Activated T-cell treated with anti-CD3 and anti-CD28 coated beads, Interleukin-2, amount 50 U/mL, for 72 hours (primary cell): ENCODE data around the gene SH3RF3. TPM values are rescaled to one million over a fixed set of nuclear protein-coding genes. Genes with fewer than 3 reads are reported as not detected.

Source experiments
- ATAC-seq, 2 donors: fragments of 150-1000 bp; cut with Tn5 transposase; replicated peaks in 1 of 2; 2 replicates each; pipeline ENCODE4 v1.10.0; 2021; ENCODE audit warnings: moderate library complexity in 2 of 2, mild to moderate bottlenecking in 1 of 2
- DNase-seq, 2 donors: peaks; one replicate each; pipeline ENCODE4 v3.0.0; 2021 to 2022; ENCODE audit warnings: mixed read lengths in 1 of 2
- H3K27ac Mint-ChIP-seq: one replicate; pipeline ENCODE4 v1.8.0; 2022; ENCODE audit warnings: mild to moderate bottlenecking, moderate library complexity, mixed read lengths
- H3K27me3 Mint-ChIP-seq: one replicate; pipeline ENCODE4 v1.8.0; 2022; ENCODE audit warnings: low read depth, mixed read lengths
- H3K36me3 Mint-ChIP-seq, 2 donors: one replicate each; pipeline ENCODE4 v1.8.0; 2022; ENCODE audit warnings: mixed read lengths in 2 of 2, mild to moderate bottlenecking in 1 of 2; ENCODE audit not compliant: insufficient read depth in 2 of 2
- H3K4me1 Mint-ChIP-seq: one replicate; pipeline ENCODE4 v1.8.0; 2022; ENCODE audit warnings: low read depth, mixed read lengths
- H3K4me3 Mint-ChIP-seq, 2 donors: one replicate each; pipeline ENCODE4 v1.8.0; 2022; ENCODE audit warnings: mild to moderate bottlenecking in 2 of 2, mixed read lengths in 2 of 2, moderate library complexity in 2 of 2
- H3K9me3 Mint-ChIP-seq, 2 donors: one replicate each; pipeline ENCODE4 v1.8.0; 2022; ENCODE audit warnings: mixed read lengths in 2 of 2
- total RNA-seq, 2 donors: library from RNA; stranded (reverse); gene quantifications; one replicate each; pipeline ENCODE4 v1.2.3, GENCODE V29; 2022

SH3RF3 gene
- total RNA-seq, 2 donors from 2014 or later: 1.0 to 1.2 TPM

- peaks cover 16% of the 10 kb centered on the region in 2 donors for H3K9me3 Mint-ChIP-seq
- H3K4me3 Mint-ChIP-seq: no peak overlapping the region
- H3K27ac Mint-ChIP-seq: no peak overlapping the region
These were observed 308.5 kb downstream of the SH3RF3 start for GRCh38 chr2:109437325-109438090.

GRCh38 chr2:109438146-109438545 is 309.1 kb downstream of the SH3RF3 start:
- no peak for ATAC-seq
- H3K4me3 Mint-ChIP-seq: no peak overlapping the region
- H3K36me3 Mint-ChIP-seq: peaks cover 15 to 26% of the 10 kb centered on the region in 2 donors
- DNase-seq: no peak
- H3K27ac Mint-ChIP-seq: no peak overlapping the region
- H3K27me3 Mint-ChIP-seq: no peaks in the 10 kb centered on the region
- peaks cover 16 to 17% of the 10 kb centered on the region in 2 donors for H3K9me3 Mint-ChIP-seq
- no peaks in the 10 kb centered on the region for H3K4me1 Mint-ChIP-seq

More at GRCh38 chr2:109437325-109438090, 308.5 kb downstream of the SH3RF3 start:
- peaks cover 13 to 23% of the 10 kb centered on the region in 2 donors for H3K36me3 Mint-ChIP-seq
- H3K27me3 Mint-ChIP-seq: no peaks in the 10 kb centered on the region
- no peaks in the 10 kb centered on the region for H3K4me1 Mint-ChIP-seq
- DNase-seq (no peak), ATAC-seq (no peak)

GRCh38 chr2:109438773-109439389 is 309.9 kb downstream of the SH3RF3 start:
- Mint-ChIP-seq H3K27ac (no peak overlapping the region), H3K4me3 (no peak overlapping the region), H3K27me3 (no peaks in the 10 kb centered on the region), H3K36me3 (peaks cover 15 to 30% of the 10 kb centered on the region in 2 donors), H3K9me3 (peaks cover 16 to 17% of the 10 kb centered on the region in 2 donors), H3K4me1 (no peaks in the 10 kb centered on the region)
- DNase-seq (no peak), ATAC-seq (no peak)

GRCh38 chr2:109439390-109439786 is 310.4 kb downstream of the SH3RF3 start:
- no peaks in the 10 kb centered on the region for H3K4me1 Mint-ChIP-seq
- H3K4me3 Mint-ChIP-seq: no peak overlapping the region
- H3K36me3 Mint-ChIP-seq: peaks cover 15 to 30% of the 10 kb centered on the region in 2 donors
- peaks cover 16 to 17% of the 10 kb centered on the region in 2 donors for H3K9me3 Mint-ChIP-seq
- no peak for DNase-seq
- no peaks in the 10 kb centered on the region for H3K27me3 Mint-ChIP-seq
- no peak for ATAC-seq
- H3K27ac Mint-ChIP-seq: no peak overlapping the region

DNA sequence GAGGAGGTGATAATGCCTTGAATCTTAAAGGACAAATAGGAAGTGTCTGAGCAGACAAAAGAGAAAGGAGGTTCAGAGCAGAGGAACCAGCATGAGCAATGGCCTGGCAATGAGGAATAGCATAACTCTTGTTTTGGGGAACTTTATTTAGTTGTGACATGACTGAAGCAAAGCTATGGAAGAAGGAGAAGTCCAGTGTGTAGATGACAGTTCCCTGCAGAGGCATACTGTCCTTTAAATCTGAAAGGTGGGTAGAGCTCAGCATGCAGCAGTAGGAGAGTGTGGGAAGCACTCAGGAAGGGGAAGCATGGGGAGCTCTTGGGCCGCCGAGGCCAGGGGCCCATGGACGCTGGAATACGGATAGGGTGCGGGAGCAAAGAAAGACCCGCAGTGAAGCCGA is 311.0 kb downstream of the SH3RF3 start:
- H3K36me3 Mint-ChIP-seq: peaks cover 19 to 36% of the 10 kb centered on the region in 2 donors
- H3K27me3 Mint-ChIP-seq: no peaks in the 10 kb centered on the region
- no peaks in the 10 kb centered on the region for H3K4me1 Mint-ChIP-seq
- H3K27ac Mint-ChIP-seq: no peak overlapping the region
- ATAC-seq: no peak
- H3K9me3 Mint-ChIP-seq: peaks cover 17 to 22% of the 10 kb centered on the region in 2 donors
- no peak for DNase-seq
- no peak overlapping the region for H3K4me3 Mint-ChIP-seq

DNA sequence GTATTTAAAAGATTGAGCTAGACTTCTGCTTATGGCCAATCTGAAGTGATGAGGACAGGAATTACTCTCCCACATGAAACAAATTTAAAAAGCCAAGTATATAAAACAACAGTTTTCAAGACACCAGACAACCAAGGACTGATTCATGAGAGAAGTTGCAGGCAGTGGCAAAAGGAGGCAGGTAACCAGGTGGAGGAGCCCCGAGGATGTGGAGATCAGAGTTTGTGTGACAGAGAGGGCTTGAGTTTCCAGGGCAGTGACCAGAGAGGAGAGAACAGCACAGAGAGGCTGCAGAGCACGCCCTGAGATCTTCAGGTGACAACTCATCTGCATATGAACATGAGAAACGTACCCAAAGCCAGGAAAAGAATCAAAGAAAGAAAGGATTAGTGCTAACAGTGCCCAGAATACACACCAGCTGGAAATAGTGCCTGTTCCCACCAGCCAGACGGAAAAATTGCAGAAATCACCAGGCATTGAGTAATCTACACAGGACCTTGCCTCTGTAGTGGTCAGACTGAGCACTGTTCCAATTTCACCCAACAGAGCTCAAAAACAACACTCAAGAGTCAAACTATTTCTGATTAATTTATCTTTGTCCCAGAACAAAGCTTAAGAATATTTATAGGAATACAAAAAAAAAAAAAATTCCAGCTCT is 311.6 kb downstream of the SH3RF3 start:
- DNase-seq (no peak), ATAC-seq (no peak)
- Mint-ChIP-seq H3K4me3 (no peak overlapping the region), H3K36me3 (peaks cover 20 to 43% of the 10 kb centered on the region in 2 donors), H3K27ac (no peak overlapping the region), H3K9me3 (peaks cover 22 to 25% of the 10 kb centered on the region in 2 donors), H3K4me1 (no peaks in the 10 kb centered on the region), H3K27me3 (no peaks in the 10 kb centered on the region)

DNA sequence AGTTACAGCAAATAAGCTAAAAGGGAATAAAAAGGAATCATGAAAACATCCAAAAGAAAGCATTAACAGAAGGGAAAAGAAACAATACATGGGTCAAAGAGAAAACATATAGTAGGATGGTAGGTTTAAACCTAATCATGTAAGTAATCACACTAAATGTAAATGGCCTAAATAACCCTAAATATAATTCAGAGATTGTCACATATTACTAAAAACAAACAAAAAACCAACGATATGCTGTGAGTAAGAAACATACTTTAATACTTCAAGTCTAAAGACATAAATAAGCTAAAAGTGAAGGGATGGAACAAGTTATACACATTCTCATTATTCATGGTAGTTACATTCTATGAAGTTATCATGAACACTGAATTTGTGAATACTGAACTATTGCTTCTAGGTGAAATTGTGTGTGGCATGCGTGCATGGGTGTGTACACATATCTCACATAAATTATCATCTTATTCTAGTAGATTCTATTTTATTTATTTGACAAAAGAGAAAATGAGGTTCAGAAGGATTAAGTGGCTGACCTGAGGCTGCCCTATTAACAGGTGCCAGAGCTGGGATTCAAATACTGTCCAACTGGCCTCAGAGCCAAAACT is 313.8 kb downstream of the SH3RF3 start:
- H3K27ac Mint-ChIP-seq: no peak overlapping the region
- no peak overlapping the region for H3K4me3 Mint-ChIP-seq
- peaks cover 20 to 44% of the 10 kb centered on the region in 2 donors for H3K36me3 Mint-ChIP-seq
- H3K9me3 Mint-ChIP-seq: peaks cover 22 to 25% of the 10 kb centered on the region in 2 donors
- no peaks in the 10 kb centered on the region for H3K27me3 Mint-ChIP-seq
- H3K4me1 Mint-ChIP-seq: no peaks in the 10 kb centered on the region
- no peak for ATAC-seq
- DNase-seq: no peak

GRCh38 chr2:109444916-109445315 is 315.9 kb downstream of the SH3RF3 start:
- Mint-ChIP-seq H3K36me3 (peaks cover 18 to 43% of the 10 kb centered on the region in 2 donors), H3K9me3 (peaks cover 21 to 23% of the 10 kb centered on the region in 2 donors), H3K27ac (no peak overlapping the region), H3K27me3 (no peaks in the 10 kb centered on the region), H3K4me1 (no peaks in the 10 kb centered on the region), H3K4me3 (no peak overlapping the region)
- ATAC-seq: no peak
- DNase-seq: no peak

DNA sequence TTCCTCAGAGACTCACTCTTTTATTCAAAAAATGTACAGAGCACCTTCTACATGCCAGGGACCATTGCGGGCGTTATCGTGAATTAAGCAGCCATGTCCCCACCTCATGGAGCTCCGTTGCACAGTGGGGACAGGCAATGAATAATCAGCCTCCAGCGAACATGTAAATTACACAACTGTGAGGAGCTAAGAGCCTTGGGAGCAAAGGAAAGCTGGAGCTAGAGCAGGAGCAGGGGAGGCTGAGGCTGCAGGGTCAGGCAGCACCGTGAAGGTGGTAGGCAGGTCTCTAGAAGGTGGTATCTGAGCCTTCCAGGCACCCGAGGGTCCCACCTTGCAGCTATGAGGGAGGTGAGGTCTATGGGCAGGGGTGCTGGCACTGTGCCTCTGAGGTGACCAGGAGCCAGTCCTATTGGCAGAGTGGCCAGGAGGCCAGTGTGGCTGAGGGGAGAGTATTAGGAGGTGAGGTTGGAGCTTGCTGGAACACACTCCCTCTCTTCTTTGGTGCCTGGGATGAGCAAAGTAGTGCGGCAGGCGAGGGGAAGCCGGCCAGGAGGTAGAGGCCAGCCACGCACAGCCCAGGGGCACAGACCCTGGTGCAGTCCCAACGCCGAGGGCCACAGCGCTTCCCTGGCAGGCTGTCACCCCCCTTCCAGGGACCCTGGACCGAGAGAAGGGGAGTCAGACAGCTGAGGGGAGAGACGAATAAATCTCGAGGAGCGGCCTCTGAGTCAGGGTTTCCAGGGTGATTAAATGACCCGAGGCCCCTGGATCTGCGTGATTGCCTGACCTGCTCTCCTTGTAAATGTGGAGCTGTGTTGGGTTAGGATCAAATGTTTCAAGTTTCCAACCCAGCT is 317.5 kb downstream of the SH3RF3 start:
- Mint-ChIP-seq H3K27me3 (no peaks in the 10 kb centered on the region), H3K4me1 (no peaks in the 10 kb centered on the region), H3K4me3 (no peak overlapping the region), H3K9me3 (peaks cover 8 to 14% of the 10 kb centered on the region in 2 donors), H3K27ac (no peak overlapping the region), H3K36me3 (peaks cover 9 to 28% of the 10 kb centered on the region in 2 donors)
- no peak for ATAC-seq
- DNase-seq: no peak

- Mint-ChIP-seq H3K27me3 (no peaks in the 10 kb centered on the region), H3K4me3 (no peak overlapping the region), H3K27ac (no peak overlapping the region), H3K9me3 (peaks cover 6 to 12% of the 10 kb centered on the region in 2 donors), H3K36me3 (peaks cover 9 to 24% of the 10 kb centered on the region in 2 donors), H3K4me1 (peaks cover 6% of the 10 kb centered on the region)
- no peak for ATAC-seq
- no peak for DNase-seq
These were observed 318.3 kb downstream of the SH3RF3 start for GRCh38 chr2:109447251-109447661.

GRCh38 chr2:109447776-109448175 is 318.8 kb downstream of the SH3RF3 start:
- Mint-ChIP-seq H3K27ac (no peak overlapping the region), H3K4me1 (peaks cover 6% of the 10 kb centered on the region), H3K27me3 (no peaks in the 10 kb centered on the region), H3K36me3 (peaks cover 5 to 19% of the 10 kb centered on the region in 2 donors), H3K4me3 (no peak overlapping the region), H3K9me3 (peaks cover 6 to 9% of the 10 kb centered on the region in 2 donors)
- DNase-seq (no peak), ATAC-seq (no peak)

- Mint-ChIP-seq H3K36me3 (peaks cover 5 to 18% of the 10 kb centered on the region in 2 donors), H3K27ac (no peak overlapping the region), H3K4me3 (no peak overlapping the region), H3K9me3 (peaks cover 6 to 9% of the 10 kb centered on the region in 2 donors), H3K27me3 (no peaks in the 10 kb centered on the region), H3K4me1 (peaks cover 6% of the 10 kb centered on the region)
- DNase-seq (no peak), ATAC-seq (no peak)
These were observed 319.2 kb downstream of the SH3RF3 start for GRCh38 chr2:109448207-109448606.
